Rectal smooth muscle tissue (tissue), 1 donor: ENCODE data around the gene C2orf42.
"Not testable (repeated sequence)": the region's sequence is repeated elsewhere in the genome, so short reads cannot be mapped to it uniquely, and the experiment has no call there.

Source experiments
- H3K27ac ChIP-seq: one replicate; pipeline ENCODE4 v1.7.0; 2013; ENCODE audit warnings: low read depth, low read length, inconsistent platforms
- H3K27me3 ChIP-seq: one replicate; pipeline ENCODE4 v1.7.0; 2013; ENCODE audit warnings: low read length; ENCODE audit not compliant: control insufficient read depth, insufficient read depth
- H3K36me3 ChIP-seq: one replicate; pipeline ENCODE4 v1.7.0; 2013; ENCODE audit warnings: low read length; ENCODE audit not compliant: control insufficient read depth, insufficient read depth
- H3K4me1 ChIP-seq: one replicate; pipeline ENCODE4 v1.7.0; 2013; ENCODE audit warnings: low read length; ENCODE audit not compliant: control insufficient read depth, insufficient read depth
- H3K4me3 ChIP-seq: one replicate; pipeline ENCODE4 v1.7.0; 2013; ENCODE audit warnings: low read length
- H3K9ac ChIP-seq: one replicate; pipeline ENCODE4 v1.7.0; 2013; ENCODE audit warnings: low read length

Gene C2orf42

DNA sequence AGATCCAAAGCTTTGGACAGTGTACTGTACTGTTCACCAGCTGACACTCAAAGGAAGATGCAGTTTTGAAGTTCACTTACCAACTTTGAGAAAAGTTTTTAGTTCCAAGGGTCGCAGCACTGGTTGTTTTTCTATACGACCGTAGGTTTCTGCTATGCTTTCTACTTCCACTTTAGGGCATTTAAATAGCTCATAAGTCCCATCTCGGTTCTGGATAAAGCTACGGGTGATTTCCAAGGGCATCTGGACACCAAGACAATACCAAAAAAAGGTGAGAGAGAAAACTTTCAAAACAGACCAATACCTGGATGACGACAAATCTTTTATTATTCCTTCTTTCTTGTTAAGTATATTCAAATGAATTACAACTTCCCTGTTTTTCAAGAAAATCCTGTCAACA is 30.3 kb downstream of the C2orf42 start:
- no peak overlapping the region for H3K9ac ChIP-seq
- no peak overlapping the region for H3K4me3 ChIP-seq
- H3K36me3 ChIP-seq: no peaks in the 10 kb centered on the region
- H3K27ac ChIP-seq: no peak overlapping the region
- H3K4me1 ChIP-seq: no peaks in the 10 kb centered on the region
- H3K27me3 ChIP-seq: no peaks in the 10 kb centered on the region

DNA sequence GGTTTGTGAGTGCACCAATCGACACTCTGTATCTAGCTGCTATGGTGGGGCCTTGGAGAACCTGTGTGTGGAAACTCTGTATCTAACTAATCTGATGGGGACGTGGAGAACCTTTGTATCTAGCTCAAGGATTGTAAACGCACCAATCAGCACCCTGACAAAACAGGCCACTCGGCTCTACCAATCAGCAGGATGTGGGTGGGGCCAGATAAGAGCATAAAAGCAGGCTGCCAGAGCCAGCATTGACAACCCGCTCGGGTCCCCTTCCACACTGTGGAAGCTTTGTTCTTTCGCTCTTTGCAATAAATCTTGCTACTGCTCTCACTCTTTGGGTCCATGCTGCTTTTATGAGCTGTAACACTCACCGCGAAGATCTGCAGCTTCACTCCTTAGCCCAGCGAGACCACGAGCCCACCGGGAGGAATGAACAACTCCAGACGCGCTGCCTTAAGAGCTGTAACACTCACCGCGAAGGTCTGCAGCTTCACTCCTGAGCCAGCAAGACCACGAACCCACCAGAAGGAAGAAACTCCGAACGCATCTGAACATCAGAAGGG is 41.6 kb downstream of the C2orf42 start:
- H3K36me3 ChIP-seq, H3K27me3 ChIP-seq, H3K27ac ChIP-seq, H3K9ac ChIP-seq, H3K4me3 ChIP-seq, H3K4me1 ChIP-seq: not testable (repeated sequence)

DNA sequence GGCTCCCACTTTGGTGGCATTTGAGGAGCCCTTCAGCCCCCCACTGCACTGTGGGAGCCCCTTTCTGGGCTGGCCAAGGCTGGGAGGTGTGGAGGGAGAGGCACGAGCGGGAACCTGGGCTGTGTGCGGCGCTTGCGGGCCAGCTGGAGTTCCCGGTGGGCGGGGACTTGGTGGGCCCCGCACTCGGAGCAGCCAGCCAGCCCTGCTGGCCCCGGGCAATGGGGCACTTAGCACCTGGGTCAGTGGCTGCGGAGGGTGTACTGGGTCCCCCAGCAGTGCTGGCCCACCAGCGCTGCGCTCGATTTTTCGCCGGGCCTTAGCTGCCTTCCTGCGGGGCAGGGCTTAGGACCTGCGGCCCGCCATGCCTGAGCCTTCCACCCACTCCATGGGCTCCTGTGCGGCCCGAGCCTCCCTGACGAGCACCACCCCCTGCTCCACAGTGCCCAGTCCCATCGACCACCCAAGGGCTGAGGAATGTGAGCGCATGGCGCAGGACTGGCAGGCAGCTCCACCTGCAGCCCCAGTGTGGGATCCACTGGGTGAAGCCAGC is 42.5 kb downstream of the C2orf42 start:
- H3K27ac ChIP-seq, H3K9ac ChIP-seq, H3K27me3 ChIP-seq, H3K36me3 ChIP-seq, H3K4me1 ChIP-seq, H3K4me3 ChIP-seq: not testable (repeated sequence)

- no peak overlapping the region for H3K4me3 ChIP-seq
- H3K27ac ChIP-seq: no peak overlapping the region
- H3K4me1 ChIP-seq: peaks cover 12% of the 10 kb centered on the region
- no peaks in the 10 kb centered on the region for H3K36me3 ChIP-seq
- H3K27me3 ChIP-seq: no peaks in the 10 kb centered on the region
- H3K9ac ChIP-seq: no peak overlapping the region
These were observed 44.7 kb downstream of the C2orf42 start for GRCh38 chr2:70145851-70146739.

GRCh38 chr2:70145144-70145490 is 45.7 kb downstream of the C2orf42 start:
- no peaks in the 10 kb centered on the region for H3K36me3 ChIP-seq
- H3K9ac ChIP-seq: no peak overlapping the region
- H3K4me1 ChIP-seq: peaks cover 12% of the 10 kb centered on the region
- no peak overlapping the region for H3K4me3 ChIP-seq
- no peak overlapping the region for H3K27ac ChIP-seq
- no peaks in the 10 kb centered on the region for H3K27me3 ChIP-seq

DNA sequence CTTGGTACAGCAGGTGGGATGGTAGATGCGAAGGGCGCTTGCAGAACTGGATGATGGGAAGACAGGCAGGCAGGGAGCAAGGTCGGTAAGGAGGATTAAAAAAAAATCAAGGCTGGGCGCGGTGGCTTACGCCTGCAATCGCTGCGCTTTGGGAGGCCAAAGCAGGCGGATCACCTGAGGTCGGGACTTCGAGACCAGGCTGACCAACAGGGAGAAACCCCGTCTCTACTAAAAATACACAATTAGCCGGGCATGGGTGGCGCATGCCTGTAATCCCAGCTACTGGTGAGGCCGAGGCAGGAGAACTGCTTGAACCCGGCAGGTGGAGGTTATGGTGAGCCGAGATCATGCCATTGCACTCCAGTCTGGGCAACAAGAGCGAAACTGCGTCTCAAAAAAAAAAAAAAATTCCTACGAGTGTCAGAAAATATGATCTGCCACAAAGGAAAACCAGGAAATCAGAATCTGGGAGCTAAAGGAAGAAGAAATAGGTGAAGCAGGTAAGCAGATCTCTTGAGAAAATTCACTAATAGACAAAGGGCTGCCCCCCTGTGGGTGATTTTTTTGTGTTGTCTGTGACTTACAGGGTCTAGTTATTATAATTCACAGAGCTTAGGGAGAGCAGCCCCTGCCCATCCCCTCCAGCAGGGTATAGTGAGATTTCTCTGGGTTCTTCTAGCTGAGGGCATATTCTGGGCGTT is 46.2 kb downstream of the C2orf42 start:
- H3K27ac ChIP-seq: no peak overlapping the region
- H3K27me3 ChIP-seq: no peaks in the 10 kb centered on the region
- no peak overlapping the region for H3K9ac ChIP-seq
- H3K4me3 ChIP-seq: no peak overlapping the region
- no peaks in the 10 kb centered on the region for H3K36me3 ChIP-seq
- peaks cover 12% of the 10 kb centered on the region for H3K4me1 ChIP-seq

- Histone ChIP-seq H3K4me1 (peaks cover 12% of the 10 kb centered on the region), H3K36me3 (no peaks in the 10 kb centered on the region), H3K27me3 (no peaks in the 10 kb centered on the region)
These were observed 47.3 kb downstream of the C2orf42 start for GRCh38 chr2:70143314-70144150.

DNA sequence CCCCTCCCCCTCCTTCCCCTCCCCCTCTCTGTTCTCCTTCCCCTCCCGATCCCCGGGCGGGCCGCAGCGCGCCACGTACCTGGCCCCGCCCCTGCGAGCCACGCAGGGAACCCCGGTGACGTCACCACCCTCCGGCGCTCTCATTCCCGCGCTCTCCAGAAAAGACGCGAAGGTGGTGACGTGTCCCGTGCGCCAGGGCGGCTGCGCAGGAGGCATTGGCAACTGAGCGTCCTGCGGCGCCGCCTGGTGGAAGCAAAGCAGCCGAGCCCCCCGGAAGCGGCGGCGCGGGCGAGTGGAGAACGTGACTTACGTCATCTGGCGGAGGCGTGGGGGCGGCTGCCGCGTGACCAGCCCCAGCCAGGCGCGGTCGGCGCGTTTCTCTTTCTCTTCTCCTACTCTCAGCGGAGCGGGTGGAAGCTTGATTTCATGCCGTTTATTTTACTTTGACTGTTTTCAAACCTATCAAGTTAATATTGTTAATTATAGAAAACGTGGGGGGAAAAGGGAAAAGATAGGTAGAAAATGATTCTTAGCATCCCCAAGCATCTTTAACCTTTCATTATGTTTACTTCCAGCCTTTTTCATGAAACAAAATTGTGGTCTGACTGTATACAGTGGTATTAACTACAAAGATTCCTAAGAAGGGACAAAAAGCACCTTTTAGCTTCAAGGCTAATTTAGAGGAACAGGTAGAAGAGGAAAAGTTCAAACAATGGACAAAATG is 48.1 kb downstream of the C2orf42 start:
- Histone ChIP-seq H3K36me3 (no peaks in the 10 kb centered on the region), H3K27me3 (no peaks in the 10 kb centered on the region), H3K27ac (peak overlapping the region; percentile 97), H3K9ac (peak overlapping the region; percentile 45), H3K4me3 (peak overlapping the region; percentile 66), H3K4me1 (peaks cover 12% of the 10 kb centered on the region)

More at GRCh38 chr2:70143314-70144150, 47.3 kb downstream of the C2orf42 start:
- Histone ChIP-seq H3K27ac (peak overlapping the region; percentile 96), H3K9ac (peak overlapping the region; percentile 45), H3K4me3 (peak overlapping the region; percentile 66)

DNA sequence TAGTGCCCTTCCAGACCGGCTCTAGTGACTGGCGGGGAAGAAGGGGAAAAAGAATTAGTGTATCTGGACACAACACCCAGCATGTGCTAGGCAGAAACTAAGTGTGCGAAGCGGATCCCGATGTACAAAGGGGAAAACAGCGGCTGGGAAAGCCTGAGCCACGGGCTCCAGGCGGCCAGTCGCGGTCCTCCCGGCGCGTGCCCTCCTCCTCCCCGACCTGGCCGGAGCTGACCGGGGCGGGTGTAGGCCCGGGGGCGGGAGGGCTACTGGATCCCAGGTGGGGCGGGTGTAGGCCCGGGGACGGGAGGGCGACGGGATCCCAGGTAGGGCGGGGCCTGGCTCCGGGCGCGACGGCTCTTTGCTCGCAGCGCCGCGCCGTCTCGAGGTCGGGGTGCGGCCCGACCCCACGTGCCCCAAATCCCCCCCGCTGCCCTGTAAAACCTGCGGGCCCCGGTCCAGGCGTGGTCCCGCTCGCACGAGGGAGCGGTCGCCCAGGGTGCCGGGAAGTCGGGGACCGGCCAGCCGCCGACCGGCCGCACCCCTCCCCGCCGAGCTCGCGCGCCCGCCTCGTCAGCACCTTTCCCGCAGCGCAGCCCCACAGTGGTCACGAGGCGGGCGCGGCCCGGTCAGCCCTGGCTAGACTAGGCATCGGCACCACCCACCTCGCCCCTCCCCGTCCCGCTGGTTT is 48.8 kb downstream of the C2orf42 start:
- H3K4me3 ChIP-seq: peak overlapping the region; percentile 76
- peak overlapping the region; percentile 97 for H3K27ac ChIP-seq
- H3K4me1 ChIP-seq: peaks cover 12% of the 10 kb centered on the region
- no peaks in the 10 kb centered on the region for H3K27me3 ChIP-seq
- no peaks in the 10 kb centered on the region for H3K36me3 ChIP-seq
- peak overlapping the region; percentile 74 for H3K9ac ChIP-seq

- no peaks in the 10 kb centered on the region for H3K36me3 ChIP-seq
- H3K4me1 ChIP-seq: peaks cover 12% of the 10 kb centered on the region
- peak overlapping the region; percentile 97 for H3K27ac ChIP-seq
- no peaks in the 10 kb centered on the region for H3K27me3 ChIP-seq
- H3K9ac ChIP-seq: peak overlapping the region; percentile 74
- peak overlapping the region; percentile 76 for H3K4me3 ChIP-seq
These were observed 49.5 kb downstream of the C2orf42 start for GRCh38 chr2:70141212-70141901.
